HG02798 (cell line): ENCODE measurements around the gene COX4I2.
"Not testable (repeated sequence)": the region's sequence is repeated elsewhere in the genome, so short reads cannot be mapped to it uniquely, and the experiment has no call there.

Experiments used
- ATAC-seq: cut with Tn5 transposase; IDR thresholded peaks from one replicate; pipeline ENCODE4 v1.9.1; 2021; ENCODE audit warnings: mild to moderate bottlenecking; ENCODE audit not compliant: unreplicated experiment, poor library complexity

Gene COX4I2

GRCh38 chr20:31637660-31638059, at the start of gene COX4I2:
Gene COX4I2 (plus strand): TSS chr20:31637912. CDS start chr20:31639018, 1,106 bp downstream.
- ATAC-seq = no peak

- ATAC-seq = no peak
These were observed 46.9 kb upstream of the COX4I2 start for GRCh38 chr20:31590717-31591225.

GRCh38 chr20:31593221-31594001, 44.3 kb upstream of the COX4I2 start:
- ATAC-seq = no peak

GRCh38 chr20:31594002-31594557, 43.6 kb upstream of the COX4I2 start:
- ATAC-seq = no peak

- no peak for ATAC-seq
These were observed 42.9 kb upstream of the COX4I2 start for GRCh38 chr20:31594558-31595379.

GRCh38 chr20:31595380-31595653, 42.4 kb upstream of the COX4I2 start:
- ATAC-seq = no peak

- no peak for ATAC-seq
These were observed 41.9 kb upstream of the COX4I2 start for GRCh38 chr20:31595654-31596411.

- not testable (repeated sequence) for ATAC-seq
These were observed 41.3 kb upstream of the COX4I2 start for GRCh38 chr20:31596412-31596715.

- ATAC-seq = no peak
These were observed 40.8 kb upstream of the COX4I2 start for GRCh38 chr20:31596831-31597480.

- ATAC-seq = no peak
These were observed 40.2 kb upstream of the COX4I2 start for GRCh38 chr20:31597481-31597855.

- ATAC-seq = no peak
These were observed 35.3 kb upstream of the COX4I2 start for GRCh38 chr20:31602431-31602778.

GRCh38 chr20:31602779-31603441, 34.8 kb upstream of the COX4I2 start:
- peak; percentile 52 for ATAC-seq

- ATAC-seq = peak; percentile 52
These were observed 33.7 kb upstream of the COX4I2 start for GRCh38 chr20:31603822-31604566.

GRCh38 chr20:31604567-31605030, 33.1 kb upstream of the COX4I2 start:
- no peak for ATAC-seq

GRCh38 chr20:31605031-31605901, 32.4 kb upstream of the COX4I2 start, which contains the start of gene ID1:
Gene ID1 (plus strand): TSS chr20:31605289. CDS start chr20:31605388, 99 bp downstream.
- ATAC-seq = peak; percentile 92

GRCh38 chr20:31605902-31606803, 31.6 kb upstream of the COX4I2 start:
- no peak for ATAC-seq
